SK-N-SH treated with all-trans-retinoic acid at 6 μM for 48 hours (cell line): Measurements from ENCODE around the gene CHCHD1.
"Not testable (repeated sequence)": the region's sequence is repeated elsewhere in the genome, so short reads cannot be mapped to it uniquely, and the experiment has no call there.

ENCODE experiments used
- ATAC-seq: fragments of 200-7000 bp; cut with Tn5 transposase; 3 replicates; pipeline ENCODE4 v1.9.1; 2020; ENCODE audit warnings: mild to moderate bottlenecking, moderate library complexity
- ARNTL ChIP-seq: fragments of 450-650 bp; formaldehyde crosslinking; IDR thresholded peaks from 2 replicates; pipeline ENCODE4 v1.5.0; 2020; ENCODE audit warnings: low read depth, mild to moderate bottlenecking, moderate library complexity, borderline replicate concordance
- BACH2 ChIP-seq: fragments of 250-450 bp; sonication (Bioruptor Pico); IDR thresholded peaks from 2 replicates; pipeline ENCODE4 v1.9.0; 2021; ENCODE audit warnings: mild to moderate bottlenecking, borderline replicate concordance
- CREB5 ChIP-seq: fragments of 250-450 bp; sonication (Bioruptor Pico); IDR thresholded peaks from 2 replicates; pipeline ENCODE4 v1.5.1; 2020; ENCODE audit warnings: low read depth, mild to moderate bottlenecking, moderate library complexity
- CSDC2 ChIP-seq: fragments of 250-450 bp; sonication (Bioruptor Pico); IDR thresholded peaks from 2 replicates; pipeline ENCODE4 v1.5.0; 2020; ENCODE audit warnings: mild to moderate bottlenecking, moderate library complexity
- CSRNP3 ChIP-seq: fragments of 250-450 bp; sonication (Bioruptor Pico); IDR thresholded peaks from 2 replicates; pipeline ENCODE4 v1.5.1; 2021; ENCODE audit warnings: mild to moderate bottlenecking, moderate library complexity
- ESRRG ChIP-seq: fragments of 250-450 bp; sonication (Bioruptor Pico); IDR thresholded peaks from 2 replicates; pipeline ENCODE4 v1.6.1; 2021; ENCODE audit warnings: mild to moderate bottlenecking
- GLIS3 ChIP-seq: fragments of 250-450 bp; sonication (Bioruptor Pico); IDR thresholded peaks from 2 replicates; pipeline ENCODE4 v1.5.0; 2020; ENCODE audit warnings: mild to moderate bottlenecking, moderate library complexity
- ISL1 ChIP-seq: fragments of 250-450 bp; sonication (Bioruptor Pico); IDR thresholded peaks from 2 replicates; pipeline ENCODE4 v2.1.2; 2022; ENCODE audit warnings: mild to moderate bottlenecking, moderate library complexity
- OSR1 ChIP-seq: fragments of 250-450 bp; sonication (Bioruptor Pico); IDR thresholded peaks from 2 replicates; pipeline ENCODE4 v1.8.0; 2022; ENCODE audit warnings: moderate library complexity, mild to moderate bottlenecking, inconsistent platforms
- POU6F1 ChIP-seq: fragments of 250-450 bp; sonication (Bioruptor Pico); IDR thresholded peaks from 2 replicates; pipeline ENCODE4 v1.8.0; 2021; ENCODE audit warnings: low read depth, mild to moderate bottlenecking, moderate library complexity, borderline replicate concordance
- PPARA ChIP-seq: fragments of 250-450 bp; sonication (Bioruptor Pico); IDR thresholded peaks from 2 replicates; pipeline ENCODE4 v1.5.0; 2020; ENCODE audit warnings: mild to moderate bottlenecking, borderline replicate concordance
- RARB ChIP-seq: fragments of 250-450 bp; sonication (Bioruptor Pico); IDR thresholded peaks from 2 replicates; pipeline ENCODE4 v1.8.0; 2021; ENCODE audit warnings: mild to moderate bottlenecking, moderate library complexity
- SNAI2 ChIP-seq: fragments of 250-450 bp; sonication (Bioruptor Pico); IDR thresholded peaks from 2 replicates; pipeline ENCODE4 v1.5.0; 2020; ENCODE audit warnings: mild to moderate bottlenecking, moderate library complexity
- TCF4 ChIP-seq: fragments of 250-450 bp; sonication (Bioruptor Pico); IDR thresholded peaks from 2 replicates; pipeline ENCODE4 v1.8.0; 2021; ENCODE audit warnings: mild to moderate bottlenecking, moderate library complexity, borderline replicate concordance
- TOX ChIP-seq: fragments of 250-450 bp; sonication (Bioruptor Pico); IDR thresholded peaks from 2 replicates; pipeline ENCODE4 v1.8.0; 2021; ENCODE audit warnings: mild to moderate bottlenecking, moderate library complexity, borderline replicate concordance
- ZC3H10 ChIP-seq: fragments of 250-450 bp; sonication (Bioruptor Pico); IDR thresholded peaks from 2 replicates; pipeline ENCODE4 v1.5.1; 2021; ENCODE audit warnings: mild to moderate bottlenecking, moderate library complexity
- ZFP3 ChIP-seq: fragments of 250-450 bp; sonication (Bioruptor Pico); IDR thresholded peaks from 2 replicates; pipeline ENCODE4 v1.5.0; 2020; ENCODE audit warnings: mild to moderate bottlenecking, moderate library complexity
- ZFP30 ChIP-seq: fragments of 450-650 bp; formaldehyde crosslinking; IDR thresholded peaks from 2 replicates; pipeline ENCODE4 v1.5.0; 2022; ENCODE audit warnings: mild to moderate bottlenecking, moderate library complexity
- ZNF565 ChIP-seq: fragments of 450-650 bp; formaldehyde crosslinking; conservative IDR thresholded peaks from 2 replicates; pipeline ENCODE4 v1.5.0; 2020; ENCODE audit warnings: low read depth, mild to moderate bottlenecking, moderate library complexity
- ZNF70 ChIP-seq: fragments of 450-650 bp; formaldehyde crosslinking; IDR thresholded peaks from 2 replicates; pipeline ENCODE4 v1.5.0; 2020; ENCODE audit warnings: mild to moderate bottlenecking, moderate library complexity
- ZNF8 ChIP-seq: fragments of 450-650 bp; formaldehyde crosslinking; IDR thresholded peaks from 2 replicates; pipeline ENCODE4 v1.5.0; 2020; ENCODE audit warnings: mild to moderate bottlenecking, moderate library complexity

CHCHD1 gene

GRCh38 chr10:73790886-73791625 lies 9.2 kb downstream of the CHCHD1 start:
- TF ChIP-seq ZFP3 (CRISPR knock-in tag), result no peak
- no peak for TF ChIP-seq RARB
- no peak for ATAC-seq

- TF ChIP-seq ISL1 (CRISPR knock-in tag), result no peak
- no peak for TF ChIP-seq ZNF70 (CRISPR knock-in tag)
- TF ChIP-seq CSRNP3, result no peak
- no peak for TF ChIP-seq TOX (CRISPR knock-in tag)
- TF ChIP-seq BACH2 (CRISPR knock-in tag), result no peak
- no peak for TF ChIP-seq RARB
- TF ChIP-seq CREB5 (CRISPR knock-in tag), result no peak
- TF ChIP-seq ZC3H10, result no peak
- no peak for TF ChIP-seq OSR1 (CRISPR knock-in tag)
- no peak for TF ChIP-seq ZFP3 (CRISPR knock-in tag)
- ATAC-seq, result no peak
Observed at GRCh38 chr10:73791871-73792400, 10.1 kb downstream of the CHCHD1 start.

- no peak for ATAC-seq
- no peak for TF ChIP-seq PPARA (CRISPR knock-in tag)
- no peak for TF ChIP-seq TOX (CRISPR knock-in tag)
- no peak for TF ChIP-seq RARB
- TF ChIP-seq ZFP30 (CRISPR knock-in tag), result no peak
- TF ChIP-seq ISL1 (CRISPR knock-in tag), result no peak
- TF ChIP-seq TCF4 (CRISPR knock-in tag), result no peak
- no peak for TF ChIP-seq BACH2 (CRISPR knock-in tag)
- TF ChIP-seq ZNF70 (CRISPR knock-in tag), result no peak
- no peak for TF ChIP-seq ARNTL (CRISPR knock-in tag)
- TF ChIP-seq ZFP3 (CRISPR knock-in tag), result no peak
- TF ChIP-seq ZNF8 (CRISPR knock-in tag), result no peak
- no peak for TF ChIP-seq CSRNP3
Observed at GRCh38 chr10:73793456-73793855, 11.6 kb downstream of the CHCHD1 start.

- not testable (repeated sequence) for ATAC-seq
Observed at GRCh38 chr10:73795491-73795890, 13.6 kb downstream of the CHCHD1 start.

- ATAC-seq, result not testable (repeated sequence)
Observed at GRCh38 chr10:73796035-73796434, 14.2 kb downstream of the CHCHD1 start.

GRCh38 chr10:73796766-73797165 lies 14.9 kb downstream of the CHCHD1 start:
- no peak for ATAC-seq
- TF ChIP-seq OSR1 (CRISPR knock-in tag), result no peak
- no peak for TF ChIP-seq ESRRG (CRISPR knock-in tag)
- no peak for TF ChIP-seq ISL1 (CRISPR knock-in tag)
- TF ChIP-seq ZNF565, result no peak
- no peak for TF ChIP-seq RARB
- TF ChIP-seq ZFP30 (CRISPR knock-in tag), result no peak

GRCh38 chr10:73797324-73798025 lies 15.6 kb downstream of the CHCHD1 start:
- ATAC-seq, result no peak
- TF ChIP-seq ZFP3 (CRISPR knock-in tag) (no peak), ZNF565 (no peak), ZFP30 (CRISPR knock-in tag) (no peak), ZNF70 (CRISPR knock-in tag) (no peak), CSRNP3 (no peak), CSDC2 (CRISPR knock-in tag) (no peak), ARNTL (CRISPR knock-in tag) (no peak), RARB (no peak), TCF4 (CRISPR knock-in tag) (no peak), ISL1 (CRISPR knock-in tag) (no peak), SNAI2 (CRISPR knock-in tag) (no peak), ESRRG (CRISPR knock-in tag) (no peak), ZNF8 (CRISPR knock-in tag) (no peak), OSR1 (CRISPR knock-in tag) (no peak), BACH2 (CRISPR knock-in tag) (no peak), POU6F1 (no peak), GLIS3 (CRISPR knock-in tag) (no peak)
